Measurements from ENCODE around the gene OPCML.

- TF ChIP-seq CTCF (conservative IDR thresholded peaks at IDR 0.05; ENCODE audit: low read depth, low read length) (no peak), EZH2phosphoT487 (IDR thresholded peaks at IDR 0.05; ENCODE audit: borderline replicate concordance, low read length) (no peak)
Observed at GRCh38 chr11:132551016-132551415, 981.3 kb downstream of the OPCML start.

Data from PC-3 (cell line).